HG03460 (cell line): Measurements from ENCODE around the gene ATXN7L1.
A peak's percentile ranks its signal among the peaks of the same experiment; 100 is the strongest.
"Not testable (repeated sequence)": the region's sequence is repeated elsewhere in the genome, so short reads cannot be mapped to it uniquely, and the experiment has no call there.

ENCODE experiments used
- ATAC-seq: cut with Tn5 transposase; IDR thresholded peaks from one replicate; pipeline ENCODE4 v1.9.1; 2021; ENCODE audit not compliant: unreplicated experiment

ATXN7L1 gene

GRCh38 chr7:105712877-105713276 is 163.5 kb downstream of the ATXN7L1 start:
- ATAC-seq: no peak

GRCh38 chr7:105711726-105712402 is 164.5 kb downstream of the ATXN7L1 start:
- ATAC-seq: no peak

- not testable (repeated sequence) for ATAC-seq
Observed at GRCh38 chr7:105710720-105711119, 165.7 kb downstream of the ATXN7L1 start.

- no peak for ATAC-seq
Observed at GRCh38 chr7:105708763-105709080, 167.7 kb downstream of the ATXN7L1 start.

GRCh38 chr7:105707967-105708762 is 168.2 kb downstream of the ATXN7L1 start:
- no peak for ATAC-seq

- ATAC-seq: no peak
Observed at GRCh38 chr7:105707381-105707780, 169.0 kb downstream of the ATXN7L1 start.

- ATAC-seq: no peak
Observed at GRCh38 chr7:105705427-105705826, 171.0 kb downstream of the ATXN7L1 start.

- no peak for ATAC-seq
Observed at GRCh38 chr7:105703207-105703930, 173.0 kb downstream of the ATXN7L1 start.

- ATAC-seq: no peak
Observed at GRCh38 chr7:105699568-105700236, 176.7 kb downstream of the ATXN7L1 start.

- ATAC-seq: no peak
Observed at GRCh38 chr7:105698531-105698930, 177.9 kb downstream of the ATXN7L1 start.

- ATAC-seq: no peak
Observed at GRCh38 chr7:105697753-105698152, 178.6 kb downstream of the ATXN7L1 start.

GRCh38 chr7:105697169-105697568 is 179.2 kb downstream of the ATXN7L1 start:
- not testable (repeated sequence) for ATAC-seq

- ATAC-seq: no peak
Observed at GRCh38 chr7:105693576-105693975, 182.8 kb downstream of the ATXN7L1 start.

- ATAC-seq: peak; percentile 61
Observed at GRCh38 chr7:105691680-105692564, 184.5 kb downstream of the ATXN7L1 start.

- ATAC-seq: peak; percentile 15
Observed at GRCh38 chr7:105691082-105691679, 185.2 kb downstream of the ATXN7L1 start.

- no peak for ATAC-seq
Observed at GRCh38 chr7:105690325-105690945, 186.0 kb downstream of the ATXN7L1 start.

GRCh38 chr7:105689067-105689819 is 187.2 kb downstream of the ATXN7L1 start:
- no peak for ATAC-seq

- ATAC-seq: no peak
Observed at GRCh38 chr7:105688617-105689016, 187.8 kb downstream of the ATXN7L1 start.

- ATAC-seq: no peak
Observed at GRCh38 chr7:105685161-105685560, 191.2 kb downstream of the ATXN7L1 start.
